GM12878 (cell line): ENCODE data around the gene C1QC. TPM values are rescaled to one million over a fixed set of nuclear protein-coding genes. Genes with fewer than 3 reads are reported as not detected.

ENCODE experiments used
- ATAC-seq: fragments of 200-7000 bp; cut with Tn5 transposase; 3 replicates; pipeline ENCODE4 v1.9.1; 2020; ENCODE audit warnings: mild to moderate bottlenecking, moderate library complexity
- BruUV-seq: library from RNA; stranded (reverse); fragments of 400-500 nt; replicated peaks from 2 replicates; lab custom pipeline; 2021; lab: Mats Ljungman, UMichigan
- CTCF ChIA-PET: fragments of 300-600 bp; sonication (Branson Sonifier 250); formaldehyde crosslinking; extraction: SDS; loops from one replicate; lab custom pipeline; 2021; ENCODE audit warnings: inconsistent platforms; lab: Yijun Ruan, JAX
- POLR2A ChIA-PET: fragments of 350-600 bp; formaldehyde crosslinking; extraction: SDS; loops from one replicate; lab custom pipeline; 2021; ENCODE audit warnings: inconsistent platforms; lab: Charles Lee
- RAD21 ChIA-PET: fragments of 300-600 bp; sonication (Branson Sonifier 250); formaldehyde crosslinking; loops from one replicate; lab custom pipeline; 2023; ENCODE audit warnings: antibody characterized with exemption; ENCODE audit not compliant: unreplicated experiment; lab: Charles Lee
- SMC1A ChIA-PET: fragments of 300-600 bp; sonication (Branson Sonifier 250); formaldehyde crosslinking; loops from one replicate; lab custom pipeline; 2023; ENCODE audit not compliant: unreplicated experiment, uncharacterized antibody; lab: Charles Lee
- DNase-seq: peaks from one replicate; pipeline ENCODE4 v3.0.0-alpha.2; 2011; ENCODE audit warnings: low read depth, low spot score
- FAIRE-seq: peaks from 3 replicates; lab custom pipeline; 2011; peaks lifted over from hg19 to GRCh38; lab: Jason Lieb, UNC
- H2AFZ ChIP-seq: 2 replicates; pipeline ENCODE4 v1.6.0; 2011; ENCODE audit warnings: low read depth, low read length, control low read depth; ENCODE audit not compliant: control insufficient read depth
- H3K27ac ChIP-seq: 2 replicates; pipeline ENCODE4 v1.5.1; 2011; ENCODE audit warnings: control low read depth; ENCODE audit not compliant: control insufficient read depth, insufficient read depth
- H3K27me3 ChIP-seq, 2 experiments: replicated peaks in 1 of 2; 2 replicates each; pipeline versions ENCODE4 v1.6.0 to v1.6.1; 2011; ENCODE audit warnings: low read length in 1 of 2; ENCODE audit not compliant: control insufficient read depth in 2 of 2, insufficient read depth in 2 of 2
- H3K36me3 ChIP-seq, 2 experiments: 2 replicates each; pipeline ENCODE4 v1.5.1; 2011; ENCODE audit warnings: low read length in 1 of 2; ENCODE audit not compliant: control insufficient read depth in 2 of 2, insufficient read depth in 2 of 2
- H3K4me1 ChIP-seq: 2 replicates; pipeline ENCODE4 v1.6.1; 2011; ENCODE audit warnings: mild to moderate bottlenecking, low read length, moderate library complexity, mixed read lengths; ENCODE audit not compliant: control insufficient read depth, insufficient read depth
- H3K4me2 ChIP-seq: 2 replicates; pipeline ENCODE4 v1.6.0; 2011; ENCODE audit warnings: control low read depth; ENCODE audit not compliant: control insufficient read depth, insufficient read depth
- H3K4me3 ChIP-seq: fragments of 200-600 bp; sonication (generic); 2 replicates; pipeline ENCODE4 v1.5.1; 2016
- H3K79me2 ChIP-seq: 2 replicates; pipeline ENCODE4 v1.6.0; 2011; ENCODE audit warnings: low read length; ENCODE audit not compliant: control insufficient read depth, insufficient read depth
- H3K9ac ChIP-seq: 2 replicates; pipeline ENCODE4 v1.8.0; 2011; ENCODE audit warnings: low read length, control low read depth, mixed read lengths; ENCODE audit not compliant: control insufficient read depth, insufficient read depth
- H3K9me3 ChIP-seq: replicated peaks from 3 replicates; pipeline ENCODE4 v1.5.1; 2011; ENCODE audit warnings: mild to moderate bottlenecking, low read length; ENCODE audit not compliant: control insufficient read depth, insufficient read depth
- H4K20me1 ChIP-seq: 2 replicates; pipeline ENCODE4 v1.6.0; 2011; ENCODE audit not compliant: control insufficient read depth, insufficient read depth
- NKRF ChIP-seq: fragments of 450-650 bp; conservative IDR thresholded peaks from 2 replicates; pipeline ENCODE4 v1.6.1; 2017; ENCODE audit warnings: mild to moderate bottlenecking, moderate library complexity
- PBX3 ChIP-seq: IDR thresholded peaks from 2 replicates; pipeline ENCODE4 v1.6.1; 2011; ENCODE audit warnings: mild to moderate bottlenecking, low read depth, low read length, moderate library complexity; ENCODE audit not compliant: insufficient replicate concordance
- POU2F2 ChIP-seq: IDR thresholded peaks from 3 replicates; pipeline ENCODE4 v1.6.1; 2011; ENCODE audit warnings: low read depth, mild to moderate bottlenecking, low read length, borderline replicate concordance
- SREBF2 ChIP-seq: IDR thresholded peaks from 2 replicates; pipeline ENCODE4 v1.6.1; 2012; ENCODE audit warnings: mild to moderate bottlenecking, low read length
- WGBS: methylation state at CpG from one replicate; pipeline ENCODE4 v1.1.6; 2016; ENCODE audit warnings: low lambda C conversion rate; ENCODE audit not compliant: insufficient replicate concordance, insufficient coverage; ENCODE audit errors: missing lambda C conversion rate; 5-methylcytosine and 5-hydroxymethylcytosine counted together
- in situ Hi-C: fragments of 300-500 bp; cut with MboI; formaldehyde crosslinking; loops from 9 replicates; pipeline ENCODE4 v1.14.3; 2018; ENCODE audit warnings: mixed read lengths
- intact Hi-C: fragments of 100-400 bp; cut with micrococcal nuclease; formaldehyde crosslinking; loops from one replicate; pipeline ENCODE4 v1.14.2; 2022; ENCODE audit not compliant: unreplicated experiment
- polyA plus RNA-seq, 11 experiments: library from polyadenylated mRNA; depleted of rRNA in 4 of 11; unstranded in 6 of 11; stranded (reverse) in 5 of 11; fragments of >200 nt; fragmentation: Nextera tagmentation in 4 of 11; fragmentation: Illumina TruSeq in 1 of 11; extraction: Ambion mirVana in 4 of 11; extraction: Trizol in 1 of 11; gene quantifications; 1 replicate in 1 of 11; 2 replicates in 10 of 11; pipeline versions ENCODE4 v1.2.1 to v1.2.3, GENCODE V29; 2011 to 2016; ENCODE audit warnings: inconsistent platforms in 2 of 11, missing spikeins in 2 of 11, low read depth in 1 of 11
- total RNA-seq, 4 experiments: library from RNA; depleted of rRNA in 3 of 4; stranded (reverse); fragments of >200 nt in 3 of 4; fragmentation: Illumina TruSeq in 1 of 4; extraction: Trizol in 1 of 4; gene quantifications; 2 replicates each; pipeline versions ENCODE4 v1.2.1 to v1.2.3, GENCODE V29; 2013 to 2021

C1QC gene
- total and polyA plus RNA-seq, 10 of the 15 experiments (the other 5 are each of a cell fraction or from before 2014, with no cell fraction given), result 0.74 TPM; not detected in 9

GRCh38 chr1:22671999-22672398 lies 28.6 kb downstream of the C1QC start:
- TF ChIP-seq SREBF2 (no peak), NKRF (no peak), POU2F2 (no peak), PBX3 (no peak)
- TF ChIP-seq, all 136 proteins: peak for 0
- DNase-seq, result no peak
- in situ Hi-C loops, result no loop called here
- Histone ChIP-seq H2AFZ (no peak overlapping the region), H3K27ac (no peak overlapping the region), H3K9me3 (no peaks in the 10 kb centered on the region), H3K27me3 (peaks cover 2% of the 10 kb centered on the region in 2 experiments; a peak in 2 of 4 replicates), H3K9ac (no peak overlapping the region), H3K4me1 (no peaks in the 10 kb centered on the region), H4K20me1 (no peaks in the 10 kb centered on the region), H3K36me3 (no peaks in the 10 kb centered on the region), H3K4me3 (no peak overlapping the region), H3K79me2 (no peaks in the 10 kb centered on the region), H3K4me2 (no peak overlapping the region)
- no TSS peak for BruUV-seq
- WGBS, result 18% methylated on average over 4 of the region's 4 CpGs
- FAIRE-seq, result no peak
- ChIA-PET RAD21 (no interaction called here), CTCF (interaction anchor here (1.1 kb wide), 1 partner anchor 33 kb away, joined by 3 read pairs; no protein-coding TSS in a partner anchor), SMC1A (no interaction called here), POLR2A (no interaction called here)
- ATAC-seq, result no peak
- intact Hi-C loops, result no loop called here
